Measurements from ENCODE around the gene SLC26A11.
"Not testable (repeated sequence)": the region's sequence is repeated elsewhere in the genome, so short reads cannot be mapped to it uniquely, and the experiment has no call there.

The SLC26A11 gene

DNA sequence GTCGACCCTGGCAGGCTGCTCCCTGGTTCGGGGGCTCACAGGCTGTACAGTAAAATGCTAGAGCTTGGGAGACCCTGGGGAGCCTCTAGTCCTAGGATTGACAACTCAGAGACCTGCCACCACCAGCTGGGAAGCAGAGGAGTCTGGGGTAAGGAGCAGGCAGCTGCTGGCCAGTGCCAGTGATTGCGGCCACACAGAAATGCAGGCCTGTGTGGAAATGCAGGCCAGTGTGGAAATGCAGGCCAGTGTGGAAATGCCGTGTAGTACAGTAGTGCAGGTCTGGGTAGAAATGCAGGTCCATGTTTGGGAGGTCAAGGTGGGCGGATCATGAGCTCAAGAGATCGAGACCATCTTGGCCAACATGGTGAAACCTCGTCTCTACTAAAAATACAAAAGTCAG, 23.6 kb upstream of the SLC26A11 start:
- DNase-seq (ENCODE audit: low read depth), result no peak

DNA sequence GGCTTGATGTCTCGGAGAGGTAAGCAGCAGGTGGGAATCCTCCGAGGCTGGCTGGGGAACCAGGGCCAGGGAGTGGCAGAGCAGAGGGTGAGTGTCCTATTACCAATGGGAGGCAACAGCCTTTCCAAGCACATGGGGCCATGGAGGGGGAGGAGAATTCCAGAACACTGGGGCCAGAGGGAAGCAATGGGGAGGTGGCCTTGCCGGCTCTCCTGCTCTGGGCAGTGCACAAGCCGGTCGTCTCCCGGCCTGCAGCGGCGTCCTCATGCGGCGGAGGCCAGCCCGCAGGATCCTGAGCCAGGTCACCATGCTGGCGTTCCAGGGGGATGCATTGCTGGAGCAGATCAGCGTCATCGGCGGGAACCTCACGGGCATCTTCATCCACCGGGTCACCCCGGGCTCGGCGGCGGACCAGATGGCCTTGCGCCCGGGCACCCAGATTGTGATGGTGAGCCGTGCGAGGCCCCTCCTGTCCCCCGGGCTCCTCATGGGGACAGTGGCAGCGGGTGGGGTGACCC, 22.0 kb upstream of the SLC26A11 start:
- no peak for DNase-seq (ENCODE audit: low read depth)

DNA sequence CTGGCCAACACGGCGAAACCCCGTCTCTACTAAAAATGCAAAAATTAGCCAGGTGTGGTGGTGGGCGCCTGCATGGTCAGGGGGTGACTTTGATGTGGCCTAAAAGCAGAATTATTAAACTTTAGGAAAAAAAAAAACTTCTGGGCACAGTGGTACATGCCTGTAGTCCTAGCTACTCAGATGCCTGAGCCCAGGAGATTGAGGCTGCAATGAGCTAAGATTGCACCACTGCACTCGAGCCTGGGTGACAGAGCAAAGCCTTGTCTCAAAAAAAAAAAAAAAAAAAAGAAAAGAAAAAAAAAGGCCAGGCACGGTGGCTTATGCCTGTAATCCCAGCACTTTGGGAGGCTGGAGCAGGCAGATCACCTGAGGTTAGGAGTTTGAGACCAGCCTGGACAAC, 20.9 kb upstream of the SLC26A11 start:
- not testable (repeated sequence) for DNase-seq (ENCODE audit: low read depth)

DNA sequence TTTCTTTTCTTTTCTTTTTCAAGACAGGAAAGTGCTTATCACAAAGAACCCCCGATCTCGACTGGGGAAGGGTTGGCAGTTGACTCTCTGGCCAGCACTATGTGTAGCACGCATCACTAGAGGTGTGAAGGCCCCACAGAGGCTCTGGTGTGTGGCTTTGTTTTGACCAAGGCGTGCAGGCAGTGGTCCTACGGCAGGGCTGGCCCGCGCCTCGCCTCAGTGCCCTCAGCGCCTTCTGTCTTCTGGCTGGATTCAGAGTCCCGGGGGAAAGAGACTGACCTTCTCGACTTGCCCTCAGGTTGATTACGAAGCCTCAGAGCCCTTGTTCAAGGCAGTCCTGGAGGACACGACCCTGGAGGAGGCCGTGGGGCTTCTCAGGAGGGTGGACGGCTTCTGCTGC, 18.8 kb upstream of the SLC26A11 start:
- no peak for DNase-seq (ENCODE audit: low read depth)

DNA sequence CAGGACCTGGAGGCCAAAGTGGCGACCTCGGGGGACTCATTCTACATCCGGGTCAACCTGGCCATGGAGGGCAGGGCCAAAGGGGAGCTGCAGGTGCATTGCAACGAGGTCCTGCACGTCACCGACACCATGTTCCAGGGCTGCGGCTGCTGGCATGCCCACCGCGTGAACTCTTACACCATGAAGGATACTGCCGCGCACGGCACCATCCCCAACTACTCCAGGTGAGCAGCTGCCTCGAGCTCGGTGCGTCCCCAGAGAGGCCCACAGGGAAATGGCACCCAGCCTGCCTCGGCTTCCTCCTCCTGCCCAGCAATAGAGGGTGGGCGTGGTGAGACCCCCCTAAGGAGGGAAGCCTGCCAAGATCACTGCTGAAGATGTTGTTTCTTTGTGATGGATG, 18.0 kb upstream of the SLC26A11 start:
- no peak for DNase-seq (ENCODE audit: low read depth)

DNA sequence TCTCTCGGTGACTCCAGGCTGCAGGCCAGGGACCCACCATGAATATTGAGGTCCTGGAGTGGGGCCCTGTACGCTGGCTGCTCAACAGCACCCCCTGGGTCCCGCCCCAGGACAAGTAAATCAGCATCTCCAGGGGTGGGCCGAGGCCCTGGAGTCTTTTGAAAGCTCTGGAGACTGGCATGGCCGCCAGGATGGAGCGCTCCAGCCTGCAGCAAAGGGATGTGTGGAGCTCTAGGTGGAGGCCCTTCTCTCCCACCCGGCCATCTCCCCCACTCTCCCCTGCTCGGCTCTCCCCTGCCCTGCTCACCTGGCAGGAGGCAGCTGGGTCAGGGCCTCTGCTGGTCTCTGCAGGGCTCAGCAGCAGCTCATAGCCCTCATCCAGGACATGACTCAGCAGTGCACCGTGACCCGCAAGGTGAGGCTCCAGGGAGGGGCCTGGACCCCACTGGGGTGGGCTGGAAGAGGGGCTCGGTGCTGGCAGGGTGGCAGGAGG, 16.7 kb upstream of the SLC26A11 start:
- DNase-seq (ENCODE audit: low read depth), result no peak

DNA sequence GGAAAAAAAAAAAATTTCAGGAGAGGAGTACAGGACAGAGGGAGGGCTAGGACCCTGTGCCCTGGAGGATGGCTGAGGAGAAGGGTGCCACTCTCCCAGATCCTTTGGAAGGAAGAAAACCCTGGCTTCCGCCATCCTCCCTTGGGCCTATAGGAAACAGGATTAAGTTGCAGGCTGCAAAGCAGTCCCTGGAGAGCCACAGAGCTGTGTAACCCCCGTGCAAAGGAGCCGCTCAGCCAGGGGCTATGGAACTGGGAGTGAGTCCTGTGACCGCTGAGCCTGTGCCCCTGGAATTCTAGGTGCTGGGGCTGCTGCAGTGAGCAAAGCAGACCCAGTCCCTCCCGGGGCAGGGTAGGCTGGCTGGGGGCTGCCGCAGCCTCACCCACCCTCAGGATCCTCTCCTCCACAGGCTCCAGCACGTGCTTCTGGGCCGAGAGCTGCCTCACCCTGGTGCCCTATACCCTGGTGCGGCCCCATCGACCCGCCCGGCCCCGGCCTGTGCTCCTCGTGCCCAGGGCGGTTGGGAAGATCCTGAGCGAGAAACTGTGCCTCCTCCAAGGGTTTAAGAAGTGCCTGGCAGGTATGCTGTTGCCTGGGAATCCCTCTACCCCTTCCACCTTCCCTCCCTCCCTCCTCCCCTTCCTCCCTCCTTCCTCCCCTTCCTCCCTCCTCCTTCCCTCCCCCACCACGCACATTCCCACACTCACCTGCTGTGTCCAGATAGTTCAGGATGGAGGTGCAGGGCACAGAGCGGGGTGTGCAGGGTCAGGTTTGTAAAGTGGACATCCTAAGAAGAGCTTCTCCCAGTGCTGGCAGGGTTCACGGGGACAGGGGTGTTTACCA, 15.4 kb upstream of the SLC26A11 start:
- no peak for DNase-seq (ENCODE audit: low read depth)

DNA sequence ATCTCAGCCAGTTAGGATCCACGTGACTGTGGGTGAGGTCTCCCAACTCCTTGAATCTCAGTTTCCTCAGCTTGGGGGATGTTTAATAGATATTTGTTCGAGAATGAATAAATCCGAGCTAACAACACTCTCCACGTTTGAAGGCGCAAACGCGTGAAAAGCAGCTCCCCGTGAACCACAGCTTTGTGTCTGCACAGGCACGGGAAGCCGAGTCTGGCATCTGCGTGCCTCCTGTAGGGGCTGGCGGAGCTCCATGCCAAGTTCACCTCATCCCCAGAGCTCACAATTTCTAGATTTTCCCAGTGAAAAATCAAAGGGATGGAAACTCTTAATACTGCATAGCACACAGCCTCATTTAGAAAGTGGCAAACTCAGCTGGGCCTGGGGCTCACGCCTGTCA, 14.4 kb upstream of the SLC26A11 start:
- DNase-seq (ENCODE audit: low read depth), result no peak

DNA sequence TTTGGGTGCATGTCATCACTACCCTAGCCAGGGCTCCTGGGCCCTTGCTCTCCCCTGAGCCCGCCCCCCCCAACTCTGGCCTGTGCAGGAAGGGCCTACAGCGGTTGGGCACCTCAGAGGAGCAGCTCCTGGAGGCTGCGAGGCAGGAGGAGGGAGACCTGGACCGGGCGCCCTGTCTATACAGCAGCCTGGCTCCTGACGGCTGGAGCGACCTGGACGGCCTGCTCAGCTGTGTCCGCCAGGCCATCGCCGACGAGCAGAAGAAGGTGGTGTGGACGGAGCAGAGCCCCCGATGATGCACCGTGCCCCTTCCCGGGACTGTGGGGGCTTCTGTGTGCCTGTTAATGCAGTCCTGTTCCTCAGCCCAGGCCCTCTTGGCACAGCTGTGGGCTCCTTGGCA, 12.2 kb upstream of the SLC26A11 start:
- DNase-seq (ENCODE audit: low read depth), result no peak

DNA sequence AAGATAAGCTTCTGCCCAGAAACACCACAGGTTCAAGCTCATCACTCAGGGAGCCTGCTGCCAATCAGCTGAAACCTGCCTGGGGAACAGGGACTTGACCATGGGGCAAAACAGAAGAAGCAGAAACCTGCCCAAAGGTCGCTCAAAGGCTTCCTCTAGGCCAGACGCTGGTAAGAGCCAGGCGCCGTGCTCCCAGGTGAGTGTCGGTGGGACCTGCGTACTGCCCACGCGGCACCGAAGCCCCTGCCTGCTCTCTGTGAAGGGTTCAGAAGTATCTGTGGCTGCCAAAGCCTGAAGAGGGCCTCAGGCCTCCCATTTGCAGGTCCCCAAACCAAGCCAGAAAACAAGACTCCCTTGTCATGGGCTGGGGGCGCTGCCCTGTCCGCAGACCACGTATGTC, 10.5 kb upstream of the SLC26A11 start:
- DNase-seq (ENCODE audit: low read depth), result no peak

DNA sequence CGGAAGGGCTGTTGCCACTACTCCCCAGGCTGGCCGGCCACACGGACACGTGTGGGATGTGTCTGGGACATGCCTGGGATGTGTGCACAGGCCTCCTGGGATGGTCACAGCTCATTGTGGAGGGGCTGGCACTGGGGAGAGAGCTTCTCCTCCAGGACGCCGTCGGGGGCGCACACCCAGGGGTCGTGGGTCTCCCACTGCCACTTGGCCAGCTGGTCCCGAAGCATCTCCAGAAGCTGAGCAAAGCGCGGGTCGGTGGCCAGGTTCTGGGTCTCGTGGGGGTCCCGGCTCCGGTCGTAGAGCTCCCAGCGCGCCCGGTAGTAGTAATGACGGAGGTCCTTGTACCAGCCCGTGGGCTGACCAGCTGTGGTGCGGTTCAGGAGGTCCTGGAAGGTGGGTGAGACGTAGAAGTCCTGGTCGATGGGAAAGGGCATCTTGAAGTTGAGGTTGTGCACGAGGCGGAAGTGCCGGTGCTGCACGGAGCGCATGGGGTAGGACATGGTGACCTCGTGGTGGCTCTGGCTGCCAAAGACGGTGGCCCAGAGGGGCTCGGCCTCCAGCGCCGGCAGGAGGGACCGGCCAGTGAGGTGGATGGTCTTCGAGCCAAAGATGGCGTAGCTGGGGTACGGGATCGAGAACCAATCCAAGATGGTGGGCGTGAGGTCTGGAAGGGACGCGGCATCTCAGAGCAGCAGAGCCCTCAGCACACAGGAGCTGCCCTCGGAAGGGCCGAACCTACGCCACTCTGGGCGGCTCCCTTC, 9.7 kb upstream of the SLC26A11 start:
- no peak for DNase-seq (ENCODE audit: low read depth)

DNA sequence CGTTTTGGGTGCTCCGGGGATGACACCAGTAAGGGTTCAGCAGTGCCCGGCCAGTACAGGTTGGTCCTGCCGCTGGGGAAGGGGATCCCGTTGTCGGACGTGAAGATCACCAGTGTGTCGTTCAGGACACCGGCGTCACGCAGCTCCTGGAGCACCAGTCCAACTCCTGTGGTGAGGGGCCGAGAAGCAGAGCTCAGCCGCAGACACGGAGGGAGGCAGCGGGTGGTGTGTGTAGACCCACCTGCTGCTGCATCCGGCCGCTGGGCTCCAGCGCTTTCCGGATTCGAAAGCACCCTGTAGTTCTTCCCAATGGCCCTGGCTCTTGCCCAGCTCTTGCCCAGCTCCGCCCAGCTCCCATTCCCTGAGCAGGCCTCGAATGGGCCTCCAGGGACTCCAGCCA, 8.1 kb upstream of the SLC26A11 start:
- no peak for DNase-seq (ENCODE audit: low read depth)

DNA sequence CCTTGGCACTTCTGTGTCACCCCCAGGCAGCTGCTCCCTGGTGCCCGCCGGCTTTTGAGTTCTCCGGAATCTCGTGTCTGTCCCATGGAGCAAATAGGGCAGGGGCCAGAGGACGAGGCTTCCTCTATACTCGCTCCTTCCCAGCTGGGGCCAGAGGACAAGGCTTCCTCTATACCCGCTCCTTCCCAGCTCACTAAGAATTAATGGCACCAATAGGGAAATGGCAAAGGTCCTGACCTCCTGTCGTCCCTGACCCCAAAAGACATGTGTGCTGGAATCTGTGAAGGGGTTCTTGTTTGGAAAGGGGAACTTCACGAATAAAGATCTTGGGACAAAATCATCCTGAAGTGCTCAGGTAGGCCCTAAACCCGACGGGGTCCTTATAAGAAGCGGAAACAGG, 7.7 kb upstream of the SLC26A11 start:
- no peak for DNase-seq (ENCODE audit: low read depth)

DNA sequence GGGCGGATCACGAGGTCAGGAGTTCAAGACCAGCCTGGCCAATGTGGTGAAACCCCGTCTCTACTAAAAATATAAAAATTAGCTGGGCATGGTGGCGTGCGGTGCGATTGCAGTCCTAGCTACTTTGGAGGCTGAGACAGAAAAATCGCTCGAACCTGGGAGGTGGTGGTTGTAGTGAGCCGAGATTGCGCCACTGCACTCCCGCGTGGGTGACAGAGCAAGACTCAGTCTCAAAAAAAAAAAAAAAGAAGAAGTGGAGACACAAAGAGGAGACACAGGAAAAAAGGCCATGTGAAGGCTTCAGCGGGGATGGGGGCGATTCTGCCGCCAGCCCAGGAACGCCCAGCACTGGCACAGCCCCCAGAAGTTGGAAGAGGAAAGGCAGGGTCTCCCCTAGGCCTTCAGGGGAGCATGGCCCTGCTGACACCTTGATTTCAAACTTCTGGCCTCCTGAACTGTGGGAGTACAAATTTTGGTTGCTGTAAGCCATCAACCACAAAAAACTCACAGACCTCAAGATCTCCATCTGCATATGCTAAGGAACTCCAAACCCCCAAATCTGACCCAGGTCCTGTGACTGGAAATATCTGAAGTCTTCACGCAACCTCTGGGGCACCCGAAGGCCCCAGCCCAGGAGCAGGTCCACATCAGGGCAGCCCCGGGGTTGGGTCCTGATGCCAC, 7.1 kb upstream of the SLC26A11 start:
- no peak for DNase-seq (ENCODE audit: low read depth)

DNA sequence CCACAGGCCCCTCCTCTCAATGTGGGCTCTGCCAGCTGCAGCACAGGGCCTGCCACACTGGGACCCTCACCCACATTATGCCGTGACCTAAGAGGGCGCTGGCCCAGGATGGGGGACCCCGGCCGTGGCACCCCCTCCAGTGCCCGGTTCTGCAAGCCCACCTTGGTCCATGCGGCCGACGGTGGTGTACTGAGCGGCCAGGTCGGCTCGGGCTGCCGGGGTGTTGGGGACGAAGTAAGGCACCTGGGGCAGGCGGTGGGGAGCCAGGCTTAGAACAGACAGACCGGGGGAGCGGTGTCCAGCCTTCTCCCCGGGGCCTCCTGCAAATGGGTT, 6.6 kb upstream of the SLC26A11 start:
- no peak for DNase-seq (ENCODE audit: low read depth)

DNA sequence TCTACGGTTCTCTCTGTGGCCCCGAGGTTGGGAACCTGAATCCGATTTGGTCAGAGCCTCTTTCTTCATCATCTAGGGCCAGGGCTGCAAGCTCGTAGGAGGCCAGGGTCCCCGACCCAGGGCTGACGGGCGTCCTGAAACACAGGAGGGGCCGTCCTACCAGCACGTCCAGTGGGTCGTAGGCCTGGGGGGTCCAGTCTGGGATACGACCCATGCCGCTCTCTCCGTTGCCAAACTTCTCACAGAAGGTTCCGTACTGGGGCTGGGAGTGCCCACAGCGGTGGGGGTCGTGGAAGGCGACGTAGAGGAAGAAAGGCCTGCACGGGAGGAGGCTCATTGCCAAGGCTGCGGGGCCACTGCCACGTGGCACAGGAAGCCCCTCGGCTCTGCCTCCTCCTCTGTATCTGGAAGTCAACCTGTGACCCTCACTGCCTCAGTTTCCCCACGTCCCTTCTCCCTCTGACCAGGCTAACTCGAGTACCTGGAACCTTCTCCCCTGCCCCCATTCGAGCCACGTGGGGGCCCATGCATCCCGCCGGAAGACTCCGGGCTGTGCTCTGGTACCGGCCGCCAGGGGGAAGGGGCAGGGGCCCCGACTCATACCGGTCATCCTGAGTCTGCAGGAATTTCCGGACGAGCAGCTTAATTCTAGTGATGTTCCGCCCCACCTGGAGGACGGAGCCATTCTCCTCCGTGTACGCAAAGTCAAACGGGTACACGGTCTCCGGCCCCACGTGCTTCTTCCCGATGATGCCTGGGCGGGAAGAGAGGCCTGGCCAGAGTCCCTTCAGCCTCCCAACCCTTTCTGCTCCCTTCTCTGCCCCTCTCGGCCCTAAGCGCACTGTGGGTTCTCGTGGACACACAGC, 6.0 kb upstream of the SLC26A11 start:
- DNase-seq (ENCODE audit: low read depth), result no peak

DNA sequence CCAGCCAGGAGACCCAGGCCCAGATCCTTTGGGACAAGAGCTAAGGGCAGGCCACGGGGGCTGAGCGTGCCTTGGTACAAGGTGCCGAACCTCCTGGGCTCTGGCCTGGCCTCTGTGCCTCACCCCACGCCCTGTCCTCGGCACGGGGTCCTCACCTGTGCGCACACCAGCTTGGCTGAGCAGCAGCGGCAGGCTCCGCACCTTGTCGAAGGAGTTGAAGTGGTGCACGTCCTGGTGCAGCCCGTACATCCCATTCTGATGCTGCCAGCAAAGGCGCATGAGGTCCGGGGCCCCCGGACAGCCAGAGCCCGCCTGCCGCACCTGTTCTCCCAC, 5.4 kb upstream of the SLC26A11 start:
- DNase-seq (ENCODE audit: low read depth), result no peak

DNA sequence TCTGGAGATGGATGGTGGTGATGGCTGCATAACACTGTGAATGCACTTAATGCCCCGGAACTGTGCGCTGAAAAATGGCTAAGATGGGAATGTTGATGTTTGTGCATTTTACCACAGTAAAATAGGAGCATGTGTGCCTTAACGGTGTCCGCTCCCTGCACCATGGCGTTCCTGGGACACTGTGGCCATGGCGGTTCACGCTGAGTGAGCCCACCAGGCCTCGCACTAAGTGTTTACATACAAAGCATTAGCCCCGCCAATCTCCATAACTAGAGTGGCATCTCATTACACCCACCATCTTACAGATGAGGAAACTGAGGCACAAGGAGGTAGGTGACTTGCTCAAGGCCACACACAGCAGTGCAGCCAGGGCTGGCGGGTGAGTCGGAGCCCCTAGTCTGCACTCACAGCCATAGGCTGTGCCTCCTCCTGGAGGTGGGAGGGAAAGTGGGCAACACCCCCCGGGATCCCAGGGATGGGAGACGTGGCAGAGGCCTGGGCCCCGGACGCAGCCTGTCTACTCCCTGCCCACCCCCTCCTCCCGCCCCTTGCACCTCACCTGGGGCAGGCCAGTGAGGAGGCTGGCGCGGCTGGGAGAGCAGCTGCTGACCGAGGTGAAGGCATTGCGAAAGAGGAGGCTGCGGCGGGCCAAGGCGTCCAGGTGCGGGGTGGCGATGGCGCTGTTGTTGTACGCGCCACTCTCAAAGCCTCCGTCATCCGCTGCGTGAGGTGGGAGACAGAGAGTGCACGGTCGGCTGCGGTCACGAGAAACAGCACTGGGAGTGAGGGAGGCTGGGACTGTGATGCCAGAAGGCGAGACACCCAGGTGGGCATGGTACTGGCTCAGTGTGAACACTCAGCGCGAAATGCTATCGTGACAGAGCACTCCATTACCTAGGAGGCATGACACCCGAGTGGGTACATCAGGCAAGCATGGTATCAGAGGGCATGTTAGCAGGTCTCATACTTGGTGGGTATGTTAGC, 3.5 kb upstream of the SLC26A11 start:
- DNase-seq (ENCODE audit: low read depth), result no peak

DNA sequence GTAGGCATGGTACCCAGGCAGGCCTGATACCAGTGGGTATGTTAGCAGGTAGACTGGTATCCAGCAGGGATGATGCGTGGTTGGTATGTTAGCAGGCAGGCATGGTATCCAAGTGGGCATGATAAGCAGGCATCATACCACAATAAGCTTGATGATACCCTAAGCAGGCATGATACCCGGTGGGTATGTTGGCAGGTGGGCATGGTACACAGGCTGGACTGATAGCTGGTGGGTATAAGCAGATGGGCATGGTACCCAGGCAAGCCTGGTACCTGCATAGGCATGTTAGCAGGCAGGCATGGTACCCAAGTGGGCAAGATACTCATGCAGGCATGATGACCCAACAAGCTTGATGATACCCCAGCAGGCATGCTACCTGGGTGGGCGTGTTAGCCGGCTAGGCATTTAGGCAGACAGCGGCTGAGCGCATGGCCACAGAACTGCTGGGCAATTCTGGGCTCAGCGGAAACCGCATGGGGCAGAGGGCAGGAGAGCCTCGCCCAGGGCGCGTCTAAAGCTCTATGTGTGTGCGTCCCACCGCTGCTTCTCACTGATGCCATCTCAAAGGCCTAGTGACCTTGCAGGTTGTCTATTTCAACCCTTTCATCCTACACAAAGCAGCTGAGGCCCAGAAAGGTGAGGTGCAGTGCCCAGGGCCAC, 2.4 kb upstream of the SLC26A11 start:
- no peak for DNase-seq (ENCODE audit: low read depth)

DNA sequence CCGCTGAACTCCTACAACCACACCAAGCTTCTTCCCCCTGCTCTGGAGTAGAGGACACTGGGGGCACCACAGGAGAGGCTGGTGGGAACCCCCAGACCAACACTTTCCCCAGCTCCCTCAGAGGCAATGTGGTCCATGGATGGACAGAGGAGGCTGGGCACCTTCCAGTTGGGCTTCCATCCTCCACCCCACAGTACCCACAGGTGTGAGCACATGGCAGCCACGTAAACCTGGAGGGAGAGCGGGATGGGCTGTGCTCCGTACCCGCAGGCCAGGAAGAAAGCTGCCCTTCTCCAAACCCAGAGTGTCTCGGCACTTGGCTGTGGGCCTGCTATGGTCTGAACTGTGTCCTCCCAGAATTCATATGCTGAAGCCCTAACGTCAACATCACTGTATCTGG, 1.8 kb upstream of the SLC26A11 start:
- DNase-seq (ENCODE audit: low read depth), result no peak
